HepG2 (cell line): ENCODE measurements around the gene DNAJC13. TPM values are rescaled to one million over a fixed set of nuclear protein-coding genes. Genes with fewer than 3 reads are reported as not detected.

ENCODE experiments used
- ATAC-seq: fragments of 200-7000 bp; cut with Tn5 transposase; 3 replicates; pipeline ENCODE4 v1.9.1; 2020; ENCODE audit warnings: mild to moderate bottlenecking, moderate library complexity
- BruUV-seq: library from RNA; stranded (reverse); fragments of 400-500 nt; replicated peaks from 2 replicates; lab custom pipeline; 2021; lab: Mats Ljungman, UMichigan
- CTCF ChIA-PET: fragments of 300-600 bp; formaldehyde crosslinking; extraction: SDS; loops from one replicate; lab custom pipeline; 2021; ENCODE audit warnings: low total read pairs, inconsistent platforms, low intra/inter-chr PET ratio; lab: Yijun Ruan, JAX
- POLR2A ChIA-PET: fragments of 350-600 bp; sonication (Branson Sonifier 250); formaldehyde crosslinking; loops from one replicate; lab custom pipeline; 2020; ENCODE audit warnings: antibody characterized with exemption, inconsistent platforms; lab: Yijun Ruan, JAX
- DNase-seq: peaks from one replicate; pipeline ENCODE4 v3.0.0-alpha.2; 2015; ENCODE audit warnings: low spot score
- FAIRE-seq: peaks from 3 replicates; lab custom pipeline; 2011; peaks lifted over from hg19 to GRCh38; lab: Jason Lieb, UNC
- H2AFZ ChIP-seq: one replicate; pipeline ENCODE4 v1.6.1; 2011; ENCODE audit warnings: low read length, inconsistent platforms
- H3K27ac ChIP-seq: fragments of 300-600 bp; 3 replicates; pipeline ENCODE4 v1.8.0; 2011; ENCODE audit warnings: mixed run types, mild to moderate bottlenecking, mixed read lengths, low read length, inconsistent platforms; ENCODE audit not compliant: insufficient read depth; ENCODE audit errors: extremely low read length
- H3K27me3 ChIP-seq, 2 experiments: fragments of 200-600 bp in 1 of 2; 2 replicates in 1 of 2; 3 replicates in 1 of 2; pipeline versions ENCODE4 v1.6.0 to v1.8.0; 2011; ENCODE audit warnings: low read length in 2 of 2, mild to moderate bottlenecking in 2 of 2, moderate library complexity in 2 of 2, inconsistent platforms in 1 of 2; ENCODE audit not compliant: insufficient read depth in 2 of 2, control insufficient read depth in 1 of 2
- H3K36me3 ChIP-seq, 2 experiments: fragments of 200-600 bp in 1 of 2; replicated peaks in 1 of 2; 2 replicates in 1 of 2; 3 replicates in 1 of 2; pipeline versions ENCODE4 v1.5.1 to v1.8.0; 2011; ENCODE audit warnings: low read length in 2 of 2, inconsistent platforms in 1 of 2; ENCODE audit not compliant: insufficient read depth in 2 of 2, control insufficient read depth in 1 of 2
- H3K4me1 ChIP-seq: 2 replicates; pipeline ENCODE4 v1.5.1; 2012; ENCODE audit warnings: low read length, inconsistent platforms; ENCODE audit not compliant: insufficient read depth
- H3K4me2 ChIP-seq: 2 replicates; pipeline ENCODE4 v1.6.0; 2011; ENCODE audit warnings: low read depth, low read length, inconsistent platforms
- H3K4me3 ChIP-seq, 3 experiments: fragments of 200-600 bp in 1 of 3; sonication (generic), shearing (Covaris generic) in 1 of 3; replicated peaks in 1 of 3; 2 replicates each; pipeline ENCODE4 v1.5.1; 2011 to 2016; ENCODE audit warnings: low read length in 3 of 3, inconsistent platforms in 2 of 3, low read depth in 2 of 3, mild to moderate bottlenecking in 2 of 3, control low read depth in 1 of 3, mixed read lengths in 1 of 3; ENCODE audit not compliant: insufficient read depth in 1 of 3
- H3K79me2 ChIP-seq: one replicate; pipeline ENCODE4 v1.6.1; 2011; ENCODE audit warnings: low read length, inconsistent platforms; ENCODE audit not compliant: insufficient read depth
- H3K9ac ChIP-seq: 2 replicates; pipeline ENCODE4 v1.6.0; 2011; ENCODE audit warnings: mild to moderate bottlenecking, low read depth, low read length, inconsistent platforms; ENCODE audit not compliant: insufficient read depth
- H3K9me3 ChIP-seq: 2 replicates; pipeline ENCODE4 v1.5.1; 2012; ENCODE audit warnings: mild to moderate bottlenecking, low read length
- H4K20me1 ChIP-seq: 2 replicates; pipeline ENCODE4 v1.6.0; 2011; ENCODE audit warnings: inconsistent platforms, mild to moderate bottlenecking, low read length, moderate library complexity; ENCODE audit not compliant: insufficient read depth
- CREM ChIP-seq, 2 experiments: sonication (generic) in 1 of 2; formaldehyde crosslinking in 1 of 2; IDR thresholded peaks; 2 replicates each; pipeline versions ENCODE4 v1.4.0 to v1.6.1; 2016 to 2020; ENCODE audit warnings: antibody characterized with exemption in 1 of 2, mild to moderate bottlenecking in 1 of 2, missing genetic modification reagents in 1 of 2
- DBP ChIP-seq: sonication (generic); formaldehyde crosslinking; IDR thresholded peaks from 2 replicates; pipeline ENCODE4 v1.4.0; 2020; ENCODE audit warnings: missing genetic modification reagents; ENCODE audit errors: not compliant biosample characterization
- IRF2 ChIP-seq: IDR thresholded peaks from 2 replicates; pipeline ENCODE4 v1.6.1; 2018; ENCODE audit warnings: missing genetic modification reagents, missing compliant biosample characterization
- ZFAT ChIP-seq: sonication (generic); formaldehyde crosslinking; conservative IDR thresholded peaks from 2 replicates; pipeline ENCODE4 v1.8.1; 2023; ENCODE audit warnings: missing genetic modification reagents, inconsistent platforms
- ZHX1 ChIP-seq: sonication (generic); formaldehyde crosslinking; IDR thresholded peaks from 2 replicates; pipeline ENCODE4 v1.8.1; 2022; ENCODE audit warnings: low read depth, mild to moderate bottlenecking, missing genetic modification reagents
- ZNF17 ChIP-seq: sonication (generic); formaldehyde crosslinking; IDR thresholded peaks from 2 replicates; pipeline ENCODE4 v1.5.0; 2020; ENCODE audit warnings: mild to moderate bottlenecking, missing genetic modification reagents
- ZNF577 ChIP-seq: sonication (generic); formaldehyde crosslinking; IDR thresholded peaks from 2 replicates; pipeline ENCODE4 v1.4.0; 2020; ENCODE audit warnings: mild to moderate bottlenecking, low read depth, missing genetic modification reagents, borderline replicate concordance
- WGBS: methylation state at CpG from one replicate; pipeline ENCODE4 v1.1.6; 2017; ENCODE audit warnings: low lambda C conversion rate; 5-methylcytosine and 5-hydroxymethylcytosine counted together
- in situ Hi-C: cut with HindIII; loops from 2 replicates; pipeline ENCODE4 v1.10.0; 2017; ENCODE audit warnings: low pct_unique_long_range_greater_than_20kb; ENCODE audit not compliant: extremely low pct_ligation_motif_present
- intact Hi-C: fragments of 100-400 bp; cut with micrococcal nuclease; formaldehyde crosslinking; loops from one replicate; pipeline ENCODE4 v1.10.0; 2022; ENCODE audit not compliant: unreplicated experiment
- polyA plus RNA-seq, 8 experiments: library from polyadenylated mRNA; depleted of rRNA in 3 of 8; stranded (reverse) in 7 of 8; unstranded in 1 of 8; fragments of >200 nt; fragmentation: Illumina TruSeq in 4 of 8; extraction: Trizol in 4 of 8; gene quantifications; 2 replicates each; pipeline versions ENCODE4 v1.2.1 to v1.2.3, GENCODE V29; 2011 to 2016; ENCODE audit warnings: low read depth in 4 of 8, missing spikeins in 1 of 8, mixed read lengths in 1 of 8; ENCODE audit not compliant: insufficient read depth in 1 of 8
- total RNA-seq, 5 experiments: library from RNA; depleted of rRNA; stranded (reverse); fragments of >200 nt; fragmentation: Illumina TruSeq; extraction: Trizol; gene quantifications; 2 replicates each; pipeline ENCODE4 v1.2.3, GENCODE V29; 2016; ENCODE audit warnings: low read depth in 1 of 5
- TF ChIP-seq, protein P1 (sequence below): sonication (generic); formaldehyde crosslinking; IDR thresholded peaks from 2 replicates; pipeline ENCODE4 v1.5.0; 2020; ENCODE audit warnings: mild to moderate bottlenecking, missing genetic modification reagents, borderline replicate concordance

DNAJC13 gene
- total and polyA plus RNA-seq, 2 of the 13 experiments (the other 11 are each of a cell fraction or from before 2014, with no cell fraction given): 9.1 to 26.2 TPM

GRCh38 chr3:132544130-132544529 lies 126.8 kb downstream of the DNAJC13 start:
- Histone ChIP-seq H3K4me3 (no peak overlapping the region), H3K79me2 (no peaks in the 10 kb centered on the region), H3K27me3 (no peaks in the 10 kb centered on the region), H3K4me1 (peaks cover 22% of the 10 kb centered on the region), H3K36me3 (peaks cover 1 to 8% of the 10 kb centered on the region in 2 experiments; a peak in 3 of 5 replicates), H2AFZ (no peak overlapping the region), H4K20me1 (no peaks in the 10 kb centered on the region), H3K4me2 (no peak overlapping the region), H3K27ac (no peak overlapping the region), H3K9me3 (no peaks in the 10 kb centered on the region), H3K9ac (no peak overlapping the region)
- POLR2A ChIA-PET: no interaction called here
- CTCF ChIA-PET: no interaction called here
- TF ChIP-seq CREM (IDR thresholded peaks at IDR 0.05) (no peak), CREM (CRISPR knock-in tag; IDR thresholded peaks at IDR 0.05) (no peak), ZFAT (CRISPR knock-in tag) (no peak), ZNF577 (CRISPR knock-in tag) (no peak), IRF2 (no peak), ZNF17 (CRISPR knock-in tag) (no peak), ZHX1 (CRISPR knock-in tag) (no peak), DBP (CRISPR knock-in tag) (no peak)
- TF ChIP-seq, protein P1, sequence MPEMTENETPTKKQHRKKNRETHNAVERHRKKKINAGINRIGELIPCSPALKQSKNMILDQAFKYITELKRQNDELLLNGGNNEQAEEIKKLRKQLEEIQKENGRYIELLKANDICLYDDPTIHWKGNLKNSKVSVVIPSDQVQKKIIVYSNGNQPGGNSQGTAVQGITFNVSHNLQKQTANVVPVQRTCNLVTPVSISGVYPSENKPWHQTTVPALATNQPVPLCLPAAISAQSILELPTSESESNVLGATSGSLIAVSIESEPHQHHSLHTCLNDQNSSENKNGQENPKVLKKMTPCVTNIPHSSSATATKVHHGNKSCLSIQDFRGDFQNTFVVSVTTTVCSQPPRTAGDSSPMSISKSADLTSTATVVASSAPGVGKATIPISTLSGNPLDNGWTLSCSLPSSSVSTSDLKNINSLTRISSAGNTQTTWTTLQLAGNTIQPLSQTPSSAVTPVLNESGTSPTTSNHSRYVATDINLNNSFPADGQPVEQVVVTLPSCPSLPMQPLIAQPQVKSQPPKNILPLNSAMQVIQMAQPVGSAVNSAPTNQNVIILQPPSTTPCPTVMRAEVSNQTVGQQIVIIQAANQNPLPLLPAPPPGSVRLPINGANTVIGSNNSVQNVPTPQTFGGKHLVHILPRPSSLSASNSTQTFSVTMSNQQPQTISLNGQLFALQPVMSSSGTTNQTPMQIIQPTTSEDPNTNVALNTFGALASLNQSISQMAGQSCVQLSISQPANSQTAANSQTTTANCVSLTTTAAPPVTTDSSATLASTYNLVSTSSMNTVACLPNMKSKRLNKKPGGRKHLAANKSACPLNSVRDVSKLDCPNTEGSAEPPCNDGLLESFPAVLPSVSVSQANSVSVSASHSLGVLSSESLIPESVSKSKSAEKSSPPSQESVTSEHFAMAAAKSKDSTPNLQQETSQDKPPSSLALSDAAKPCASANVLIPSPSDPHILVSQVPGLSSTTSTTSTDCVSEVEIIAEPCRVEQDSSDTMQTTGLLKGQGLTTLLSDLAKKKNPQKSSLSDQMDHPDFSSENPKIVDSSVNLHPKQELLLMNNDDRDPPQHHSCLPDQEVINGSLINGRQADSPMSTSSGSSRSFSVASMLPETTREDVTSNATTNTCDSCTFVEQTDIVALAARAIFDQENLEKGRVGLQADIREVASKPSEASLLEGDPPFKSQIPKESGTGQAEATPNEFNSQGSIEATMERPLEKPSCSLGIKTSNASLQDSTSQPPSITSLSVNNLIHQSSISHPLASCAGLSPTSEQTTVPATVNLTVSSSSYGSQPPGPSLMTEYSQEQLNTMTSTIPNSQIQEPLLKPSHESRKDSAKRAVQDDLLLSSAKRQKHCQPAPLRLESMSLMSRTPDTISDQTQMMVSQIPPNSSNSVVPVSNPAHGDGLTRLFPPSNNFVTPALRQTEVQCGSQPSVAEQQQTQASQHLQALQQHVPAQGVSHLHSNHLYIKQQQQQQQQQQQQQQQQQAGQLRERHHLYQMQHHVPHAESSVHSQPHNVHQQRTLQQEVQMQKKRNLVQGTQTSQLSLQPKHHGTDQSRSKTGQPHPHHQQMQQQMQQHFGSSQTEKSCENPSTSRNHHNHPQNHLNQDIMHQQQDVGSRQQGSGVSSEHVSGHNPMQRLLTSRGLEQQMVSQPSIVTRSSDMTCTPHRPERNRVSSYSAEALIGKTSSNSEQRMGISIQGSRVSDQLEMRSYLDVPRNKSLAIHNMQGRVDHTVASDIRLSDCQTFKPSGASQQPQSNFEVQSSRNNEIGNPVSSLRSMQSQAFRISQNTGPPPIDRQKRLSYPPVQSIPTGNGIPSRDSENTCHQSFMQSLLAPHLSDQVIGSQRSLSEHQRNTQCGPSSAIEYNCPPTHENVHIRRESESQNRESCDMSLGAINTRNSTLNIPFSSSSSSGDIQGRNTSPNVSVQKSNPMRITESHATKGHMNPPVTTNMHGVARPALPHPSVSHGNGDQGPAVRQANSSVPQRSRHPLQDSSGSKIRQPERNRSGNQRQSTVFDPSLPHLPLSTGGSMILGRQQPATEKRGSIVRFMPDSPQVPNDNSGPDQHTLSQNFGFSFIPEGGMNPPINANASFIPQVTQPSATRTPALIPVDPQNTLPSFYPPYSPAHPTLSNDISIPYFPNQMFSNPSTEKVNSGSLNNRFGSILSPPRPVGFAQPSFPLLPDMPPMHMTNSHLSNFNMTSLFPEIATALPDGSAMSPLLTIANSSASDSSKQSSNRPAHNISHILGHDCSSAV (CRISPR knock-in tag): no peak
- no peak for FAIRE-seq
- intact Hi-C loops: no loop called here
- no peak for ATAC-seq
- in situ Hi-C loops: loop anchor here (25.0 kb wide), 1 partner anchor 843 kb away; no protein-coding TSS in a partner anchor
- DNase-seq: no peak
- no TSS peak for BruUV-seq
- WGBS: 95% methylated on average over 2 of the region's 2 CpGs
